ENCODE measurements around the gene ROCK1. TPM values are rescaled to one million over a fixed set of nuclear protein-coding genes. Genes with fewer than 3 reads are reported as not detected.

Gene ROCK1
- total RNA-seq, 1 donor from 2014 or later, result 68.2 TPM

DNA sequence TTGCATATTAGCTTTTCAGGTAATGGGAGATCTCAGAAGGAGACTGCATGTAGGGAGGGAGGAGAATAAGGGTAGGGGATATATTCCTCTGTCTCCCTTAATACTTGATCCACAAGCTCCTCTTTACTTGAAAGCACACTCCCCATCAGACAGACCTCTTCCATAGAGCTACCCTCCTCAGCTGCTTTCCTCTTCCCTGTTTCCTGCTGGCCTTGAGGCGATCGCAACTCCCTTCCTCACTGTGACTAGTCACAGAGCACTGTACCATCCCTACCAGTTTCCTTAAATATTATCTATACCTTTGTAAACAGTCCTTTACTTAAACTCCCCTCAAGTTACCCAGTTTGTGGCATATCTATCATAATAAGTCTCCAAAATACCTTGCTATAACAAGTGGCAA, 10.9 kb downstream of the ROCK1 start:
- H3K4me1 Mint-ChIP-seq, result peaks cover 79% of the 10 kb centered on the region
- H3K27me3 Mint-ChIP-seq, result no peaks in the 10 kb centered on the region
- peak overlapping the region; percentile 15 for H3K27ac Mint-ChIP-seq
- peaks cover 3% of the 10 kb centered on the region for H3K36me3 Mint-ChIP-seq (ENCODE audit: low read depth)
- ATAC-seq (ENCODE audit: low read depth) (no peak), DNase-seq (no peak)
- no peaks in the 10 kb centered on the region for H3K9me3 Mint-ChIP-seq
- POLR2A ChIA-PET, result interaction anchor here (1.0 to 3.4 kb wide), 3 partner anchors 8 to 11 kb away, joined by 4 to 23 read pairs (median 6); partner anchors contain the start of gene ROCK1
- peak overlapping the region; percentile 2 for H3K4me3 Mint-ChIP-seq
- intact Hi-C loops (cut with micrococcal nuclease), result no loop called here
- CTCF ChIA-PET, result no interaction called here
- TF ChIP-seq, protein P1, sequence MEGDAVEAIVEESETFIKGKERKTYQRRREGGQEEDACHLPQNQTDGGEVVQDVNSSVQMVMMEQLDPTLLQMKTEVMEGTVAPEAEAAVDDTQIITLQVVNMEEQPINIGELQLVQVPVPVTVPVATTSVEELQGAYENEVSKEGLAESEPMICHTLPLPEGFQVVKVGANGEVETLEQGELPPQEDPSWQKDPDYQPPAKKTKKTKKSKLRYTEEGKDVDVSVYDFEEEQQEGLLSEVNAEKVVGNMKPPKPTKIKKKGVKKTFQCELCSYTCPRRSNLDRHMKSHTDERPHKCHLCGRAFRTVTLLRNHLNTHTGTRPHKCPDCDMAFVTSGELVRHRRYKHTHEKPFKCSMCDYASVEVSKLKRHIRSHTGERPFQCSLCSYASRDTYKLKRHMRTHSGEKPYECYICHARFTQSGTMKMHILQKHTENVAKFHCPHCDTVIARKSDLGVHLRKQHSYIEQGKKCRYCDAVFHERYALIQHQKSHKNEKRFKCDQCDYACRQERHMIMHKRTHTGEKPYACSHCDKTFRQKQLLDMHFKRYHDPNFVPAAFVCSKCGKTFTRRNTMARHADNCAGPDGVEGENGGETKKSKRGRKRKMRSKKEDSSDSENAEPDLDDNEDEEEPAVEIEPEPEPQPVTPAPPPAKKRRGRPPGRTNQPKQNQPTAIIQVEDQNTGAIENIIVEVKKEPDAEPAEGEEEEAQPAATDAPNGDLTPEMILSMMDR (IDR thresholded peaks at IDR 0.05), result no peak

DNA sequence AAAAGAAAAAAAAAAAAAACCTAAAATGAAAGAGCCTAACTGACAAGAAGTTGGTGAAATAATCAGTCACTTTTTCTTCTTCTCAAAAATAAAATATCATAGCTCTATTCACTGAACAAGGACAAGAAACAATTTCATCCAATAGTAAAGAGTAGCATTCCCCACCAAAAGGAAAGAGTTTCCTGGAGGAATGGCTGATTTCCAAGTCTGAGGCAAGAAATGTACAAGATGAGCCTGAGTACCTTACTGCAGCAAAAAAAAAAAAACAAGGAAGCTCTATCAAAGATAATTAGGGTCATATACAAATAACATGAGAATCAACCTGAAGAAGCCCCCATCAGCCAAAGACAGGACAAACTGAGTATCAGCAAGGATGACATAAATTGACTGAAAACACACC, 11.5 kb downstream of the ROCK1 start:
- intact Hi-C loops (cut with micrococcal nuclease), result no loop called here
- CTCF ChIA-PET, result no interaction called here
- peak overlapping the region; percentile 17 for H3K4me3 Mint-ChIP-seq
- no peaks in the 10 kb centered on the region for H3K9me3 Mint-ChIP-seq
- no peaks in the 10 kb centered on the region for H3K27me3 Mint-ChIP-seq
- H3K27ac Mint-ChIP-seq, result peak overlapping the region; percentile 15
- TF ChIP-seq, protein P1 (IDR thresholded peaks at IDR 0.05), result no peak
- H3K4me1 Mint-ChIP-seq, result peaks cover 83% of the 10 kb centered on the region
- no peak for DNase-seq
- peaks cover 7% of the 10 kb centered on the region for H3K36me3 Mint-ChIP-seq (ENCODE audit: low read depth)
- ATAC-seq (ENCODE audit: low read depth), result no peak
- POLR2A ChIA-PET, result interaction anchor here (0.7 to 3.4 kb wide), 4 partner anchors 8 to 84 kb away, joined by 4 to 23 read pairs (median 5); partner anchors contain the start of gene ROCK1

DNA sequence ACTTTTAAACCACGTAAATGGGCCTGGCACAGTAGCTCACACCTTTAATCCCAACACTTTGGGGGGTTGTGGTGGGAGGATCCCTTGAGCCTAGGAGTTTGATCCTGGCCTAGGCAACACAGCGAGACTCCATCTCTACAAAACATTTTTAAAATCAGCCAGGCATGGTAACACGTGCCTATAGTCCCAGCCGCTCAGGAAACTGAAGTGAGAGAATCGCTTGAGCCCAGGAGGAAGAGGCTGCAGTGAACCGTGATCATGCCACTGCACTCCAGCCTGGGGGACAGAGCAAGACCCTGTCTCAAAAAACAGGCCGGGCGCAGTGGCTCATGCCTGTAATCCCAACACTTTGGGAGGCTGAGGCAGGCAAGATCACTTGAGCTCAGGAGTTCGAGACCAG, 12.2 kb downstream of the ROCK1 start:
- ChIA-PET POLR2A (interaction anchor here (0.7 to 3.4 kb wide), 3 partner anchors 10 to 83 kb away, joined by 4 to 23 read pairs (median 6); partner anchors contain the start of gene ROCK1), CTCF (no interaction called here)
- Mint-ChIP-seq H3K36me3 (ENCODE audit: low read depth) (peaks cover 9% of the 10 kb centered on the region), H3K27me3 (no peaks in the 10 kb centered on the region), H3K4me3 (peak overlapping the region; percentile 60), H3K27ac (peak overlapping the region; percentile 61), H3K4me1 (peaks cover 83% of the 10 kb centered on the region), H3K9me3 (no peaks in the 10 kb centered on the region)
- intact Hi-C loops (cut with micrococcal nuclease), result loop anchor here (1.0 kb wide), 1 partner anchor 11 kb away; no protein-coding TSS in a partner anchor
- TF ChIP-seq, protein P1 (IDR thresholded peaks at IDR 0.05), result no peak
- ATAC-seq (ENCODE audit: low read depth) (peak; percentile 92), DNase-seq (peak; percentile 27)

DNA sequence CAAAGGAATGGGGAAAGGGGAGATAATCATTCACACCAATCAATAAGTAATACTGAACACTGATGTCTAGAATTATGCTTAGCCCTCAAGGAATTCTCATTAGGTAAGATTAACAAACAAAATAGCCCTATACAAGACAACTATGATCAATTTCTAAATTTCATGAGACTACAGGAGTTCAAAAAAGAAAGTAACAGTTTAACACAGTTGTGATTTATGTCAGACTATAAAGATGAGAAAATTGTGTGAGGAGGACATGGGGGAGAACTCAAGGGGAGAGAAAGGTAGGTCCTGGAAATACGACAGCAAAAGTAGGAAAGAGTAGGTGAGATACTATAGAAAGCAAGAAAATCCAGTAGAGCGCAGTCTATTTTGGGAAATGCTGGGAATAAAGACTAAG, 14.9 kb downstream of the ROCK1 start:
- no peak overlapping the region for H3K27ac Mint-ChIP-seq
- H3K4me3 Mint-ChIP-seq, result no peak overlapping the region
- CTCF ChIA-PET, result no interaction called here
- ATAC-seq (ENCODE audit: low read depth) (no peak), DNase-seq (no peak)
- TF ChIP-seq, protein P1 (IDR thresholded peaks at IDR 0.05), result no peak
- H3K9me3 Mint-ChIP-seq, result no peaks in the 10 kb centered on the region
- peaks cover 14% of the 10 kb centered on the region for H3K36me3 Mint-ChIP-seq (ENCODE audit: low read depth)
- POLR2A ChIA-PET, result no interaction called here
- H3K27me3 Mint-ChIP-seq, result no peaks in the 10 kb centered on the region
- peaks cover 78% of the 10 kb centered on the region for H3K4me1 Mint-ChIP-seq
- intact Hi-C loops (cut with micrococcal nuclease), result no loop called here

DNA sequence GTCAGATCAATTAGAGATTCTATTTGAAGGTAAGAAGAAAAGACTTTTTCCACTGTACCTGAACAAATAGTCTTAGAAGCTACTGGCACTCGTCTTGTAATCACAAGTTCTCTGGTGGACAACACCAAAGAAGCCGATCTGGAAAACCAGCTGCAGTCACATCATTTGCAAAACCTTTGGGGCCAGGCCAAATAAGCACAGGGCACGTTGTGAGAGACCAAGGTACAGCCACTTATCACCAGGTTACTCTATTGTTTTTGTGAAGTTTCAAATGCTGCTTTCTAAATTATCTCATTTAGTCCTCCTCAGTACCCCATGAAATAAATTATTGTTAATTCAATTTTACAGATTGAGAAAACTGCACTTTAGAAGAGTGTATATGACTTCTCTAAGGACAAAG, 18.5 kb downstream of the ROCK1 start:
- Mint-ChIP-seq H3K4me1 (peaks cover 67% of the 10 kb centered on the region), H3K9me3 (no peaks in the 10 kb centered on the region), H3K4me3 (no peak overlapping the region), H3K27me3 (no peaks in the 10 kb centered on the region), H3K27ac (no peak overlapping the region), H3K36me3 (ENCODE audit: low read depth) (peaks cover 15% of the 10 kb centered on the region)
- TF ChIP-seq, protein P1 (IDR thresholded peaks at IDR 0.05), result no peak
- POLR2A ChIA-PET, result interaction anchor here (0.7 to 1.6 kb wide), 3 partner anchors 8 to 19 kb away, joined by 4 to 10 read pairs (median 6); partner anchors contain the start of gene ROCK1
- CTCF ChIA-PET, result no interaction called here
- ATAC-seq (ENCODE audit: low read depth), result no peak
- intact Hi-C loops (cut with micrococcal nuclease), result loop anchor here (2.0 kb wide), 1 partner anchor 14 kb away; no protein-coding TSS in a partner anchor
- DNase-seq, result no peak
